OCI-LY7 (cell line): ENCODE data around the gene FBXL20.

Source experiments
- CTCF ChIP-seq: fragments of 200-600 bp; sonication (generic); conservative IDR thresholded peaks from 2 replicates; pipeline ENCODE4 v1.5.1; 2014; ENCODE audit warnings: mild to moderate bottlenecking, antibody characterized with exemption, low read length, moderate library complexity, mixed read lengths
- EZH2phosphoT487 ChIP-seq: fragments of 200-600 bp; sonication (generic); IDR thresholded peaks from 2 replicates; pipeline ENCODE4 v1.6.1; 2018; ENCODE audit warnings: low read depth, borderline replicate concordance, mild to moderate bottlenecking, mixed run types, antibody characterized with exemption, low read length, moderate library complexity, mixed read lengths

- TF ChIP-seq CTCF (no peak), EZH2phosphoT487 (no peak)
These were observed 179.3 kb downstream of the FBXL20 start for GRCh38 chr17:39222151-39222550.
